ENCODE measurements around the gene EDC3.

The EDC3 gene

DNA sequence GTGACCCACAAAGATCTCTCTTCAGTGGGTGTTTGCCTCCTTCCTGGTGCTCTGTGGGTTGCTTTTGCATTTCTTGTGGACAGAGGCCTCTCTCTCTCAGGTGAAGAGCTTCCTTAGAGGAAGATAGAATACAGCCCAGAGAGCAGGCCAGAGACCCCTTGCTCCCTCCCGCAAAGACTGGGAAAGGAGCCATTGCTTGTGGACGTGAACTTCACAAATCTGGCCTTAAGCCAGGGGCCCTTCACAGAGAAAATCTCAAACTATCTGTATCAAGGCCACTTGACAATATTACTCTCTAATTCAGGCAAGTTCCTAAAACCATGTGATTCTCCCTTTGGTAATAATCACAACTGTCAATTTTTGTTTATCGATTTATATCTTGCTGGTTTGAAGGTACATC lies 110.6 kb downstream of the EDC3 start:
- no peak for TF ChIP-seq JUND (IDR thresholded peaks at IDR 0.05; ENCODE audit: low read depth)
- in situ Hi-C loops (cut with HindIII; ENCODE audit: low pct_unique_long_range_greater_than_20kb, low sequenced_read_pairs): no loop called here
- DNase-seq (ENCODE audit: low read depth in 1 of 2, low spot score in 1 of 2): no peak

DNA sequence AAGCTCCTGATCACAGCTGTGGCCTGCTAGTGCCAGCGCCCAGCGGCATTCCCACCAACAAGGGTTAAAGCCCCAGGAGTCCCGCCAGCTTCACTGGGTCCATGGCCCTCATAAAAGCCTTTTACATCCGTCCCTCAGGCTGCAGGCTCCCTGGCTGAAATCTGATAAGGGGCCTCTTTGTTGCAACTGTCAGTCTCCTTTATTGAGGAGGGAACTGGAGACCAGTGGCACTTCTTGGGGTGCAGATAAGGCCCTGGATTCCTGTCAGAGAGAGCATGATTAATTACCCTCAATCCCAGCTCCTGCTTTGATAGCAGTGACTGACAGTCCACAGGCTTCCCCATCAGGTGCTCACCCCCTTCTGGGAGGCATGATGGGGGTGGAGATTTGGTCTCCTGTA lies 111.0 kb downstream of the EDC3 start:
- no peak for DNase-seq (ENCODE audit: low read depth in 1 of 2, low spot score in 1 of 2)
- TF ChIP-seq JUND (IDR thresholded peaks at IDR 0.05; ENCODE audit: low read depth): no peak
- in situ Hi-C loops (cut with HindIII; ENCODE audit: low pct_unique_long_range_greater_than_20kb, low sequenced_read_pairs): no loop called here

DNA sequence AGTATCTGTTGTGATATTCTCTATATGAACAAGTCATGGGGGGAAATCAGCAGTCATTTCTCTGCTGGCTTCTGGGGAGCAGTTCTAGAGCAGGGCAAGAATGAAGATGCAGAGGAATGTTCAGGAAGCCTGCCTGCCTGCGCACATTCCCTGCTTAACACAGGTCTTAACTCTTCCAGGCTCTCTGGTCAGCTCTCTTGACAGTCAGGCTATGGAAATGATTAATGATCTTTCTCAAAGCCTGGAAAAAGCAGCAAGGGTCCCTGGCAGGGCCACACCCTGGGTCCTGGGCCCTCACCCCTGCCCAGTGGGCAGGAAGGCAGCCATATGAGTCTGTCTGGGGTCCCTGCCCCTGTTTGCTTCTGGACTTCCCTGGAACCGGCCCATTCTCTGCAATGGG lies 111.6 kb downstream of the EDC3 start:
- DNase-seq (ENCODE audit: low read depth in 1 of 2, low spot score in 1 of 2): no peak
- no peak for TF ChIP-seq JUND (IDR thresholded peaks at IDR 0.05; ENCODE audit: low read depth)
- in situ Hi-C loops (cut with HindIII; ENCODE audit: low pct_unique_long_range_greater_than_20kb, low sequenced_read_pairs): no loop called here
